Colonic mucosa (tissue), 4 donors: ENCODE measurements around the gene TANC1. TPM values are rescaled to one million over a fixed set of nuclear protein-coding genes. Genes with fewer than 3 reads are reported as not detected.

Source experiments
- DNase-seq: peaks from one replicate; pipeline ENCODE4 v3.0.0-alpha.2; 2020
- H3K27ac ChIP-seq: fragments of 200-600 bp; one replicate; pipeline ENCODE4 v1.8.0; 2021
- H3K27me3 ChIP-seq: fragments of 200-600 bp; one replicate; pipeline ENCODE4 v1.8.0; 2021
- H3K36me3 ChIP-seq: fragments of 200-600 bp; one replicate; pipeline ENCODE4 v1.8.0; 2021
- H3K4me1 ChIP-seq: fragments of 200-600 bp; one replicate; pipeline ENCODE4 v1.8.0; 2021; ENCODE audit warnings: mild to moderate bottlenecking
- H3K4me3 ChIP-seq: fragments of 200-600 bp; one replicate; pipeline ENCODE4 v1.8.0; 2021
- H3K9ac ChIP-seq, 2 donors: one replicate each; pipeline ENCODE4 v1.7.0; 2013; ENCODE audit warnings: control low read depth in 2 of 2, low read depth in 2 of 2, low read length in 2 of 2
- H3K9me3 ChIP-seq: fragments of 200-600 bp; one replicate; pipeline ENCODE4 v1.8.0; 2021
- CTCF ChIP-seq: fragments of 200-600 bp; IDR thresholded peaks from one replicate; pipeline ENCODE4 v1.8.0; 2022; ENCODE audit warnings: antibody characterized with exemption, mild to moderate bottlenecking
- intact Hi-C: fragments of 100-400 bp; cut with DNase I; formaldehyde crosslinking; loops from one replicate; pipeline ENCODE4 v1.14.1; 2022
- total RNA-seq, 2 donors: library from RNA; stranded (reverse); fragmentation: NEBNext Ultra II Directional in 1 of 2; extraction: Animal tissue kit (Norgen Biotek cat#: 25700) in 1 of 2; gene quantifications; one replicate each; pipeline ENCODE4 v1.2.1, GENCODE V29; 2021
- donor health status: healthy.
- donor health status: DM: no; HTN: no; CAD: no.
- donor health status: DM: no; HTN: no; CAD: no.

TANC1 gene
- total RNA-seq, 2 donors from 2014 or later, result 28.3 to 32.7 TPM

GRCh38 chr2:159111346-159111927 lies 143.0 kb downstream of the TANC1 start:
- H3K36me3 ChIP-seq, result no peaks in the 10 kb centered on the region

GRCh38 chr2:159114835-159115234 lies 146.4 kb downstream of the TANC1 start:
- no peaks in the 10 kb centered on the region for H3K4me1 ChIP-seq
- H3K4me3 ChIP-seq, result no peak overlapping the region
- no peaks in the 10 kb centered on the region for H3K9me3 ChIP-seq
- H3K9ac ChIP-seq, result no peak overlapping the region
- no peaks in the 10 kb centered on the region for H3K27me3 ChIP-seq
- no peak for DNase-seq
- no peak overlapping the region for H3K27ac ChIP-seq
- intact Hi-C loops, result loop anchor here (5.0 kb wide), 1 partner anchor 78 kb away; no protein-coding TSS in a partner anchor
- H3K36me3 ChIP-seq, result no peaks in the 10 kb centered on the region
- no peak for TF ChIP-seq CTCF

More at GRCh38 chr2:159111346-159111927, 143.0 kb downstream of the TANC1 start:
- Histone ChIP-seq H3K27me3 (no peaks in the 10 kb centered on the region), H3K9ac (no peak overlapping the region), H3K27ac (no peak overlapping the region), H3K4me1 (no peaks in the 10 kb centered on the region), H3K9me3 (no peaks in the 10 kb centered on the region), H3K4me3 (no peak overlapping the region)
- no peak for DNase-seq
- TF ChIP-seq CTCF, result no peak
- intact Hi-C loops, result no loop called here

GRCh38 chr2:159116922-159117321 lies 148.5 kb downstream of the TANC1 start:
- no peaks in the 10 kb centered on the region for H3K9me3 ChIP-seq
- H3K9ac ChIP-seq, result no peak overlapping the region
- intact Hi-C loops, result loop anchor here (5.0 kb wide), 1 partner anchor 80 kb away; no protein-coding TSS in a partner anchor
- no peak overlapping the region for H3K4me3 ChIP-seq
- TF ChIP-seq CTCF, result no peak
- H3K27me3 ChIP-seq, result no peaks in the 10 kb centered on the region
- no peak for DNase-seq
- H3K27ac ChIP-seq, result no peak overlapping the region
- no peaks in the 10 kb centered on the region for H3K4me1 ChIP-seq
- no peaks in the 10 kb centered on the region for H3K36me3 ChIP-seq

- Histone ChIP-seq H3K27ac (no peak overlapping the region), H3K4me3 (no peak overlapping the region), H3K9ac (no peak overlapping the region), H3K27me3 (no peaks in the 10 kb centered on the region), H3K4me1 (no peaks in the 10 kb centered on the region), H3K36me3 (no peaks in the 10 kb centered on the region), H3K9me3 (no peaks in the 10 kb centered on the region)
- intact Hi-C loops, result loop anchor here (2.0 to 5.0 kb wide), 2 partner anchors 80 to 215 kb away; no protein-coding TSS in a partner anchor
- DNase-seq, result no peak
- no peak for TF ChIP-seq CTCF
Measured at GRCh38 chr2:159117658-159118057, 149.2 kb downstream of the TANC1 start.

- no peak overlapping the region for H3K27ac ChIP-seq
- no peaks in the 10 kb centered on the region for H3K27me3 ChIP-seq
- H3K36me3 ChIP-seq, result no peaks in the 10 kb centered on the region
- peak; percentile 95 for TF ChIP-seq CTCF
- intact Hi-C loops, result loop anchor here (2.0 to 5.0 kb wide), 2 partner anchors 81 to 215 kb away; no protein-coding TSS in a partner anchor
- H3K4me1 ChIP-seq, result peaks cover 4% of the 10 kb centered on the region
- DNase-seq, result peak; percentile 92
- H3K9me3 ChIP-seq, result no peaks in the 10 kb centered on the region
- no peak overlapping the region for H3K4me3 ChIP-seq
- no peak overlapping the region for H3K9ac ChIP-seq
Measured at GRCh38 chr2:159118115-159118858, 149.8 kb downstream of the TANC1 start.
